Skeletal muscle cell (primary cell): ENCODE results near the gene ZC3H12A.

Experiments used
- DNase-seq: peaks from one replicate; pipeline ENCODE4 v3.0.0-alpha.2; 2010; ENCODE audit warnings: low read depth
- H3K4me3 ChIP-seq: 2 replicates; pipeline ENCODE4 v1.5.1; 2011; ENCODE audit warnings: low read depth, mild to moderate bottlenecking, control low read depth, low read length, moderate library complexity

ZC3H12A gene

DNA sequence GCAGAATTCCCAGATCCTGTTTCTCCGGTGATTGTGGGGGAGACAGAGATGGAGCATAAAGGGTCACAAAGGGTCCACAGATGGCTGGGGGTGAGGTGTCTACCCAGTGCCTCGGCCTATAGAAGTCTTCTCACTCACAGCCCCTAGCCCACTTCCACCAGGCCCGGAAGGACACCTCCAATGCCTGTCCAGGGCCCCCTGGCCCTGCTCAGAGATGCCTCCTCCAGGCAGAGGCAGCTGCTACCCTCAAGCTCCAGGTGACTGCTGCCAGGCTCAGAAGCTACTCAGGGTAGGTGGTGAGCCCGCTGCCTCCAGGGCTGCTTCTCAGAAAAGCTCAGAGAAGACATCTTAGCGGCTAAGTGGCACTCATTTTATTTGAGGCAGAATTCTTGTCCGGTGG, 22.0 kb upstream of the ZC3H12A start:
- no peak for DNase-seq

DNA sequence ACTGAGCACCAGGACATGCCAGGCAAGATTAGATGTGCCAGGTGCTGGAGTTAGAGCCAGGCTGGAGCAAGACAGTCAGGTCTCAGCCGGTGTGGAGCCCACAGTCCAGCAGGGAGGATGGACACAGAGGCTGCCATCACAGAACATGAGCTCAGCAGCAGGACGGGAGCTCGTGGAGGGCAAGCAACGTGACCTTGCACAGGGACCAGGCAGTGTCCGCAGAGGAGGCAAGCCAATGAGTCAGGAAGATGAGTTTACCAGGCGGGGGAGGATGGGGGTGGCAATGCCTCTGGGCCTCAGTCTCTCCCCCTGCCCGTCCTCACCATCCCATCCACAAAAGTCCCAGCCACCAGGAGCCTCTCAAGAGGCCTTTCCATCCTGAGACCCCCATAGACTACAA, 20.7 kb upstream of the ZC3H12A start:
- no peak for DNase-seq
- H3K4me3 ChIP-seq, result no peak overlapping the region

More for the DNA sequence above, 22.0 kb upstream of the ZC3H12A start:
- H3K4me3 ChIP-seq, result no peak overlapping the region

DNA sequence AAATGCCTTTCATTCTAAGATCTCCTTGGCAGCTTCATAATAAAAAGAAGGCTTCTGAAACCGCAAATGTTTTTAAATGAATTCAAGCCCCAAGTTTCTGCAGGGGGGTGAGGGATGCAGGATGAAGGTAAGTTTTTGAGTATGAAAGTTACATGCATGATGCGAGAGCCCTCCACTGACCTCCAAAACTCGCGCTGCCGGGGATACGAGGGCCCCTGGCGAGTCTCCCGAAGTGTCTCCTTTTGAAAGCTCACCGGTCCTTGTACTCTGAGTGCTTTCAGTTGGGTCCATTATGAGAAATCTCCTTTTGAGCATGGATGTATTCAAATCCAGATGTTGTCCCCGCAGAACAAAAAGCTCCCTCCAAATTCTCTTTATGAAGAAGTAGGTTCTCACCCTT, 18.9 kb upstream of the ZC3H12A start:
- DNase-seq, result no peak
- no peak overlapping the region for H3K4me3 ChIP-seq

DNA sequence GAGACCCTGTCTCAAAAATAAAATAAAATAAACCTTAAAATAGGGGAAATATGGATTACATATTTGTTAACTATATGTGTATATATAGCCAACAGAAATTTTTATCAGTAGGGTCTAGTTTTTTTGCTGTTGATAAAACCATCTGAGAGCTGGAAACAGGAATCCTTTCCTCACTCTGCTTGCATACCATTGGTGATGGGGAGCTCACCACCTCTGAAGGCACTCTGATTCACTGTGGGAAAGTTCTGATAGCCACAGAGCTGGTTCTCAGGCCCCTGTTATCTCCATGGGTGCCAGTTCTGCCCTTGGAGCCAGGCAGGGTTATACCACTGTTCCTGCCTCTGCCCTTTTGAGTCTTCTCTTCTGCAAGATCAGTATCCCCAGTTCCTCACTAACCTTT, 17.8 kb upstream of the ZC3H12A start:
- no peak overlapping the region for H3K4me3 ChIP-seq
- no peak for DNase-seq

DNA sequence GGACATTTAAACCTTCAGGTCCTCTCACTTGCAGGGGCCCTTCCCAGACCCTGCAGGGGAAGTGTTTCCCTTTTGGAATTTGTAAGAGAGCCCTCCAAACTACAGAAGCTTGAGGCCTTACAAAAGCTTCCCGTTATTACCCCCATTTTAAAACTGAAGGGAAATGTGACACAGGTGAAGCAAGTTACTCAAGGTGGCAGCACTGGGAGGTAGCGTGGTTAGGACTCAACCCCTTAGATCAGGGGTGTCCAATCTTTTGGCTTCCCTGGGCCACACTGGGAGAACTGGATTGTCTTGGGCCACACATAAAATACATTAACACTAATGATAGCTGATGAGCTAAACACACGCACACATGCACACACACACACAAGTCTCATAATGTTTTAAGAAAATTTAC, 15.8 kb upstream of the ZC3H12A start:
- no peak for DNase-seq
- H3K4me3 ChIP-seq, result no peak overlapping the region

DNA sequence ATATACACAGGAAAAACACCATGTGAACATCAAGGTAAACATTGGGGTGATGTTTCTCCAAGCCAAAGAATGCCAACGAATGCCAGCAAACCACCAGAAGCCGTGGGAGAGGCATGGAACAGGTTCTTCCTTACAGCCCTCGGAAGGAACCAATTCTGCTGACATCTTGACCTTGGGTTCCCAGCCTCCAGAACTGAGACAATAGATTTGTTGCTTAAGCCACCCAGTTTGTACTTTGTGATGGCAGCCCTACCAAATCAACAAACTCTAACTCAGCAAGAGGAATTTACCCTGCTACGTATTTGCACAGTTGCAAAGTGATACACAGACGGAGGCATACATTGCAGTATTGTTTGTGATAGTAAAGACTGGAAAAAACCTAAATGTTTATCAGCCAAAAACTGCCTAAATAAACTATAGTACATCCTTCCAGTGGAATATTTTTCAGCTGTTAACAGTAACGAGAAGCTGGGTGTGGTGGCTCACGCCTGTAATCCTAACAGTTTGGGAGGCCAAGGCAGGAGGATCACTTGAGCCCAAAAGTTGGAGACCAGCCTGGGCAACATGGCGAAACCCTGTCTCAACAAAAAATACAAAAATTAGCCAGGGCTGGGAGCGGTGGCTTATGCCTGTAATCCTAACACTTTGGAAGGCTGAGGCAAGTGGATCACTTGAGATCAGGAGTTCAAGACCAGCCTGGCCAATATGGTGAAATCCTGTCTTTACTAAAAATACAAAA, 12.5 kb upstream of the ZC3H12A start:
- no peak overlapping the region for H3K4me3 ChIP-seq
- no peak for DNase-seq

DNA sequence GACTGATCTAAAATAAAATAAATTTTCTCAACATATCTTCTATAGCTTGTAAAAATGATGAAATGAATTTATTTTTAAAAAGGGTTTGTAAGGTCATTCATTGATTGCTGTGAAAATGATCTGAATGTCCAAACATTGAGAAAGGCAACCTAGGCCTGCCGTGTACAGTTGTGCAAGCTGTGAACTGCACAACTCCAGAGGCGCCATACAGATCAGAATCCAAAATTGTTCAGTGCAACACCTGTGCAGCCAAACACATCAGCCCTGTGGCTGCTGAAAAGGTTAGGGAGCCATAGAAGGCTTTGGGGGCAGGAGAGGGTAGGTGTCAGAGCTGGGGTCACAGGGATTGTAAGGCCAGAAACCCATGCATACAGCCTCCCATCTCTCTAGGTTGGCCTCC, 9.9 kb upstream of the ZC3H12A start:
- DNase-seq, result no peak
- no peak overlapping the region for H3K4me3 ChIP-seq

DNA sequence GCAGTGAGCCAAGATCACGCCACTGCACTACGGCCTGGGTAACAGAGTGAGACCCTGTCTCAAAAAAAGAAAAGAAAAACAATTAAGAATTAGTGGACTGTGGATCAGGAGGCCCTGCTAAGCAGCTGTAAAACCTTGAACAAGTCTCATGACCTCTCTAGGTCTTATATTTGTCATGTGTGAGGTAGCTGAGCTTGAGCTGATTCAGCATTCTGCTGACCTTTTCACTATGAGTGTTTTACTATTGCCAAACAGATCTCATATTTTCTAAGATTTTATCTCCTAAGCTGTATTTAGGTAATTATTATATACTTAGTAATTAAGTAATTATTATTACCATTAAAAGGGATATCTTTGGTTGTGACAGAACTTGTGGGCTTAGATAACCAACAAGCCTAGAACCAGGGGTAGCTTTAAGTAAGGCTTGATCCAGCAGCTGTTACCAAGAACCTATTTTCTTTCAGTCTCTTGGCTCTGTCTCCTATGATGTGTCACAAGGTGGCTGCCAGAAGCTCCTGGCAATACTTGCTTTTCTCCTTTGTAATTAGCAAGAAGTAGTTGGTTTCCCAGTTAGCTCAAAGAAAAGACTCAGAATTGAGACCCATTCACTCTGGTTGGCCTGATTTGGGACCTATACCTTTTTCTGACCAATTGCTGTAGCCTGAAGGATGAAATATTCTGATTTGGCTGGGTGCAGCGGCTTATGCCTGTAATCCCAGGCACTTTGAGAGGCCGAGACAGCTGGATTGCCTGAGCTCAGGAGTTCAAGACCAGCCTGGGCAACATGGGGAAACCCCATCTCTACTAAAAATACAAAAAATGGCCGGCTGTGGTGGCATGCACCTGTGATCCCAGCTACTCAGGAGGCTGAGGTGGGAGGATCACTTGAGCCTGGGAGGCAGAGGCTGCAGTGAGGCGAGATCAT, 8.5 kb upstream of the ZC3H12A start:
- no peak overlapping the region for H3K4me3 ChIP-seq
- DNase-seq, result no peak

DNA sequence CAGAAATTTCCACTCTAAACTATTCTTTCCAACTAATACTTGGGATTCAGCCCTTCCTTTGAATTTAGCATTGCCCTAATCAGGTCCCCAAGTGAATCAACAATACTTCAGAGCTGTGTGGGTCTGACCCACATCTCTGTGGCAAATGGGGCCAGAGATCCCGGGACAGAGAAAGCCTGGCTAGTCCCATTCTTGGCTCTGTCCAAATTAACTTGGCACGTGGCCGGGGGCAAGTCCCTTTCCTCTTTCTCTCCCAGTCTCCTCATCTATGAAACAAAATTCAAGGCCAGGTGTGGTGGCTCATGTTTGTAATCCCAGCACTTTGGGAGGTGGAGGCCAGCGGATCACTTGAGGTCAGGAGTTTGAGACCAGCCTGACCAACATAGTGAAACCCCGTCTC, 6.3 kb upstream of the ZC3H12A start:
- DNase-seq, result no peak
- no peak overlapping the region for H3K4me3 ChIP-seq

DNA sequence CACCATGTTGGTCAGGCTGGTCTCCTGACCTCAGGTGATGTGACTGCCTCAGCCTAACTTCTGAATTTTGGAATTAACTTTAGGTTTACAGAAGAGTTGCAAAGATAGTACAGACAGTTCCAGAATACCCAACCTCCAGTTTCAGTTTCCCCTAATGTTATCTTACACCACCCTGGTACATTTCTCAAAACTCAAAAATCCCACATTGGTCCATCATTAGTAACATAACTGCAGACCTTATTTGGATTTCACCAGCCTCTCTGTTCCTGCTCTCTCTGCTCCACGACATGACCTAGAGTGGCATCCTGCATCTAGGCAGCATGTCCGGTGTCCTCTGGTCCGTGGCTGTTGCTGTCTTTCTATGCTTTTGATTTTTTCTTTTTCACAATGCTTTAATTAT, 5.0 kb upstream of the ZC3H12A start:
- no peak overlapping the region for H3K4me3 ChIP-seq
- DNase-seq, result no peak

DNA sequence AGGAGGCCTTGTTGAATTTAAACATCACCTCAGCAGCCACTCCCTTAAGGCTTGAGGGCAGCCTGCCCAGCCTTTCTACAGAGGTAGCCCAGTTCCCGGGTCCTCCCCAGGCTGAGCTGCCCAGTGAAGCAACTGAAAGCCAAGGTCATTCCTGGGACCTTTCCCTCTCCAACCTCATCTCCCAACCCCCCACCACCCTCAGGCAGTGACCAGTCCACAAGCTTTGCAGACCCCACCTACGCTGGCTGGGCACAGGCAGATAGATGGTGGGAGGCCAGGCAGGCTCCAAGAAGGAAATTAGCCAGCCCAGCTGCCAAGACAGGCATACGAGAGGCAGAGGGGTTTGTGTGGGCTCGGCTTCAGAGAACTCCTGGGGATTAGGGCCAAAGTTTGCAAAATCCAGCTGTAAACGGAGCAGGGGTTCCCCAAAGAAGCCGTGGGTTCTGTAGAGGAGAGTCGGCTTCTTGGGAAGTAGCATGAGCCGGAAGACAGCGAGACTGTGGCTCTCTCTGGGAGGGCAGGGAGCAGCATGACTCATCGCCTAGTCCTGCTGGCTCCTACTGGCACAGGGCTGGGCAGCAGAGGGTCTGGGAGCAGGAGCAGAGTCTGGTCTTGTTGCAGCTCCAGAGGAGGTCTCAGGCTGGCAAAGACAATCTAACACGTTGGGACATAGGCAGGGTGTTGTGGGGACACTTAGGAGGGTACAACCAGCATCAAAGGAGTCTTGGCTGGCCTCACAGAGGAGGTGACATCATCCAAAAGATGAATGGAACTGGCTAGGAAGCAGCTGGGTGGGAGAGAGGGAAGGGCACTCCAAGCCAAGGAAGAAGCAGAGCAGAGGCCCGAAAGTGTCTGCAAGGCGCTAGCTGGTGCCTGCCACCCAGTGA, 2.8 kb upstream of the ZC3H12A start:
- DNase-seq, result peak; percentile 87
- H3K4me3 ChIP-seq, result peak overlapping the region; percentile 9

DNA sequence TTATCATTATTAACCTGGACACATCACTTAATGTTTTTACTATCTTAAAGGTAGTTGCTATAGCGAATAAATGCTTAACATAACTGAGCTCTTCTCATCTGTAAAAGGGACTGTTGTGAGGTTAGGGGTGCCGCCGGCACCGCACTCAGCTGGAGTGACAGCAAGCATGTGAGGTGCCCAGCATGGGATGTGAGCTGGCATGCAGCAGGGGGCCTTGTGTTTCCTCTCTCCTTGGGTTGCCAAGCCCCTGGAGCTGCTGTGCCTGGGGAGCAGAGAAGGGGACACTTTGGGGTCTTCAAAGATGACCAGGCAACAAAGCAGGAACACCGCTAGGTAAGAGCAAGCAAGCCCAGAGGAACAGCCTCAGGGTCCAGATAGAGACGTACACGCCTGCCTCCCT, 2.1 kb upstream of the ZC3H12A start:
- no peak for DNase-seq
- no peak overlapping the region for H3K4me3 ChIP-seq

DNA sequence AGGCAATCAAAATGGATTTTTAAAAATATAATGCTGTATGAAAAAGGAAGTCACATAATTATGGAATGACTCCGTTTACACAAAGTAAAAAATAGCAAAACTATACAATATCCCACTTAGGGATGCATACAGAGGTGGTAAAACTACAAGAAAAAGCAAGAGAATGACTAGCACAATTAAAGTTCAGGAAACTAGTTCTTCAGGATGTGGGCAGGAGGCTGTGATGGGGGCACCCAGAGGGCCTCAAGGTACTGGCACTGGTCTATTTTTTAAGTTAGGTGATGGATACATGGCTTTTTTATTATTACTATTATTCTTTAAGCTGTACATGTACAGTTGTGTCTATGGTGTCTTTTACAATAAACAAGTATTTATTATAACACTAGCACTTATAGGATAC, 1.4 kb upstream of the ZC3H12A start:
- DNase-seq, result no peak
- H3K4me3 ChIP-seq, result no peak overlapping the region

DNA sequence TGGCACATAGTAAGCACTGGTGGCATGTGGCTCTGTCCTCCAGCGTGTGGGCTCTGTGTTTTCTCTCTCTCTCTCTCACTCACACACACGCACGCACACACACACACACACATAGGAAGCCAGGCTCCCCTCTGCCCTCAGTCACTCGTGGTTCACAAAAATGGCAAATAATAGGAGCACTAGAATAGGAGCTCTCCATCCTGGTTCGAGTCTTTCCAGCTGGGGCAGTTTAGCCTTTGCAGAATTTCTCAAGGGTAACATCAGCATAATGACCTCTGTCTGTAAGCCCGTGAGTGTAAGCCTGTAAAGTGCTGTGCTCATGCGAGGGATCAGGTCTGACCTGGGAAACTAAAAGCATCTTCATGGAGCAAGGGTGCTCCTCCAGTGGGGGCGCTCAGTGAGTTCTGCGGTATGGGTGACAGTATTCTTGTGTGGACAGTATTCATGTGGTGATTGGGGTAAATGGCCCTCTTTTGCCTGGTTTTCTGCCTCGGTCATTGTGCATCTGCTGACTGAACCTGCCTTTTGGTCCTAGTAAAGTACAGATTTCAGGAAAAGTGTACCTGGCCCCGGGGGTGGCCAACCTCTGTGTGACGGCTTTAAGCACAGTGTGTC, 842 bp upstream of the ZC3H12A start:
- no peak for DNase-seq
- H3K4me3 ChIP-seq, result peak overlapping the region; percentile 61

DNA sequence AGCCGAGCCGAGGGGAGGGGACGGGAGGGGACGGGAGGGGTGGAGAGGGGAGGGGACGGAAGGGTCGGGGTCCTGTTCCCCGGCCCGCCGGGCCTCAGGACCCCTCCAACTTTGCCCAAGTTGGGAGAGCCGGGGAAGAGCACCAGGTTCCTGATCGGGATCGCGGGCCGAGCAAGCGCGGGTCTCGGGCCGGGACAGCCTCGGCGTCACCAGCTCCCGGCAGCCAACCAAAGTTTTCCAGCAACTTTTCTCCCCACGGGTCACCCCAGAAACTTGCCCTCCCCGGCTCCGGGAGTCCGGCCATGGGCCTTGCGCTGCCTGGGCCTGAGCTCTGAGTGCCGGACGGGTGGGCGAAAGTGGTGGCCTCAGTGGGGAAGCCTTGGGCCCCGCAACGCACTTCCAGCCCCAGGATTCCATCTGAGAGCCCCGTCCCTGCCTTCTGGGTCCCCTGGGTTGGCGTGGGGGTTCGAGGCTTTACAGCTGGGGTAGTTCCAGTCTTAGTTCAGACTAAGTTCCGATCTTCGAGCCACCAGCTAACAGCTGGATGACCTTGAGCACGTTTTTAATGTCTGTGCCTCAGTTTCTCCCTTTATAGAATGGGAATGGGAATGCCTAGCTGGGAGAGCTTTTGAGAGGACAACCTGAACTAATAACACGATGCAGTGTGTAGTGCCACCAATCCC, 458 bp downstream of the ZC3H12A start:
- peak overlapping the region; percentile 61 for H3K4me3 ChIP-seq
- DNase-seq, result no peak

DNA sequence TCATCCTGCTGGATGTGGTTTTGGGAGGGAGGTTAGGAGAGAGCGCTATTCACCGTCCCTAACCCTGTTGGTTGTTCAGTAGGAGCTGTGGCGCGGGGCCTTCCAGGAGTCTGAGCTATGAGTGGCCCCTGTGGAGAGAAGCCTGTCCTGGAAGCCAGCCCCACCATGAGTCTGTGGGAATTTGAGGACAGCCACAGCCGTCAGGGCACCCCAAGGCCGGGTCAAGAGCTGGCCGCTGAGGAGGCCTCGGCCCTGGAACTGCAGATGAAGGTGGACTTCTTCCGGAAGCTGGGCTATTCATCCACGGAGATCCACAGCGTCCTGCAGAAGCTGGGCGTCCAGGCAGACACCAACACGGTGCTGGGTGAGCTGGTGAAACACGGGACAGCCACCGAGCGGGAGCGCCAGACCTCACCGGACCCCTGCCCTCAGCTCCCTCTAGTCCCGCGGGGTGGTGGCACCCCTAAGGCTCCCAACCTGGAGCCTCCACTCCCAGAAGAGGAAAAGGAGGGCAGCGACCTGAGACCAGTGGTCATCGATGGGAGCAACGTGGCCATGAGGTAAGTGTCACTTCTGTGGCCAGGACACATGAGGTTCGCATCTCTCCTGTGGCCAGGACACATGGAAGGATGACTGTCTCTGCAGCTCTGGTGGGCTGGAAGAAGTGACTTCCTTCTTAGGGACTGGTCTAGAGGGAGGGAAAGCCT, 1.2 kb downstream of the ZC3H12A start:
- no peak for DNase-seq
- peak overlapping the region; percentile 61 for H3K4me3 ChIP-seq

DNA sequence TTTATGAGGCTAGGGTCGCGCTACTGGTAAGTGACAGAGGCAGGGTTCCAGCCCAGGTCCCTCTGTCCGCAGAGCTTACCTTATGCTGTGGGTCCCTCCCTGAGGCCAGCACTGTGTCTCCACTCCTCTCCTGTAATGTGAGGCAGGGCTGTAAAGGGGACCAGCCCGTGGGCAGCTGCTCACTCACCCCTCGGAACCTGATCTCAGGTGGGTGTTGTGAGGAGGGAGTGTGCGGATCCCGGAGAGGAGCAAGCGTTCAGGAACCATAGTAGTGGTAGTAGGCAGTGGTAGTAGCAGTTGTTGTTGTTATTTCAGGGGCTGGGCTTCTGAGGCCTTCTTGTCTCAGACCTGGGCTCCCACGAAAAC, 1.7 kb downstream of the ZC3H12A start:
- no peak for DNase-seq
- H3K4me3 ChIP-seq, result peak overlapping the region; percentile 61

DNA sequence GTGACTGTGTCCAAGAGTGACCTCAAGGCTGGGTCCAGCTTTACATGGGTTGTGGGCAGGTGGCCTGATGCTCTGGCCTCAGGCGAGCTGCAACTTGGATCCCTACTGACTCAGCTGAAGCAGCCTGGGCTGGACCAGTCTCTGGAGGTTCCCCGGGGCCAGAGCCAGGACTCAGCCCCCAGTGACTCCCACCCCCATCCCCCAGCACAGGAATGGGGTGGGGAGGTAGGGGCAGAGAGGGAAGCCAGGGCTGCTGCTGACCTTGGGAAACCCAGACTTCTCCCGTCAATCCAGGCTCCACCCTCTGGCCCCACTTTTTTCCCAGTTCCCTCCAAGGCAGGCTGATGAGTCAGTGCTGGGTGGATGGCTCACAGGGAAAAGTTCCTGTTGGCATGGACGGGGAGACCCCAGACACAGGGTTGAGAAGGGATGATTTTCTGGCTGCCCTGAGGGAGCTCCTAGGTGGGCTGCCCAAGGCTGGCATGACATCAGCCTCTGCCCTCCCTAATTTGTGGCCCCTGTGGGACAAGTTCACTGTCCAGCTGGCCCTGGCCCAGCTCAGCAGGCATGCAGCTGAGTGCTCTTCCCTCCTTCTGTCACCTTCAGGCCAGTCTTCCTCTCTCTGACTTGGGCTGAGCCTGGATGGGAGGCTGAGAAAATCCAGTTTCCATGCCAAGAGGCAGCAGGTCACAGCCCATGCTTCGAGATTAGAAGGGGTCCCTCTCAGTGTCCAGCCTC, 2.2 kb downstream of the ZC3H12A start:
- H3K4me3 ChIP-seq, result peak overlapping the region; percentile 61
- DNase-seq, result peak; percentile 58
